GM12874 (cell line): ENCODE measurements around the gene MORN5.

ENCODE experiments used
- CTCF ChIP-seq: IDR thresholded peaks from 2 replicates; pipeline ENCODE4 v1.5.1; 2011; ENCODE audit warnings: low read depth, mild to moderate bottlenecking, control low read depth, low read length, moderate library complexity; ENCODE audit not compliant: insufficient read depth

MORN5 gene

GRCh38 chr9:122248448-122248865 lies 88.7 kb downstream of the MORN5 start:
- TF ChIP-seq CTCF = no peak
